NCI-H748 (cell line): ENCODE data around the gene OR2H2.
A peak's percentile ranks its signal among the peaks of the same experiment; 100 is the strongest.

Experiments
- DNase-seq: peaks from one replicate; lab custom pipeline; 2025; ENCODE audit not compliant: unreplicated experiment; lab: John Stamatoyannopoulos, UW

The OR2H2 gene

DNA sequence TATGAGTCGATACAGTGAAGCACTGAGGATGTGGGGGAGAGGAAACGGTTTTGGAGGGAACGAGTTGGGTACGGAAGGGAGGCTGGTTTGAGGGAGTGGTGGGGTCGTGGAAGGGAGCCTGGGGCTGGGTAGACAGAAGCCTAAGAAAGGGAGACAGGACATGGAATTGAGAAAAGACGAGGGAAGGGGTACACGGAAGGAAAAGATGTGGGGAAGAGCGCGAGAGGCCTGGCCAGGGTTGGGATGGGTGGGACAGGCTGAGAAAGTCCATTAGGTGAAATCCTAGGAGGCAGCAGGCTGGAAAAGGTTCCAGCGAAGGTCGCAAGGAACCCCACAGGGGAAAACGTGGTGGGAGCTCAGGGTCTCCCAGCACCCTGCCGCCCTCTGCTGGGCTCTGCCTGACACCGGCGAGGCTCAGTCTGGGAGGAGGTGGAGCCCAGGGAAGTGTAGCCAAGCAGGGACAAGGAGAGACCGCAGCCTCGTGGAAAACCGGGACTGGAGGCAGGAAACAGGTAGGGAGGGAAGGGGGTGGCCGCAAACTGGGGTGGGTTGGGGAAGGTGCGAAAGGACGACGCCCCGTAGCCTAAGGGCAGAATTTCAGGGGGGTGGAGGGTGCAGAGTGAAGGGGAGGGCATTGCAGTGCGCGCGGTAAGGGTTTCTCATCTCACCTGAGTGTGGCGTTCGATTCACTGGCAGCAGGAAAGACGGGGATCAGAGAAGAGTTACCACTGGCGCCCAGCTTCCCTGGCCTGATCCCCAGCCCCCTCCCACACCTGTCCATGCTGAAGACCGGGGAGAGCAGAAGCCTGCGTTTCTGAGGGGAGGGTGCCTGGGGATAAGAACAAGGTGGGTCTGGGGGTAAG, 43.7 kb downstream of the OR2H2 start:
- DNase-seq = peak; percentile 93

DNA sequence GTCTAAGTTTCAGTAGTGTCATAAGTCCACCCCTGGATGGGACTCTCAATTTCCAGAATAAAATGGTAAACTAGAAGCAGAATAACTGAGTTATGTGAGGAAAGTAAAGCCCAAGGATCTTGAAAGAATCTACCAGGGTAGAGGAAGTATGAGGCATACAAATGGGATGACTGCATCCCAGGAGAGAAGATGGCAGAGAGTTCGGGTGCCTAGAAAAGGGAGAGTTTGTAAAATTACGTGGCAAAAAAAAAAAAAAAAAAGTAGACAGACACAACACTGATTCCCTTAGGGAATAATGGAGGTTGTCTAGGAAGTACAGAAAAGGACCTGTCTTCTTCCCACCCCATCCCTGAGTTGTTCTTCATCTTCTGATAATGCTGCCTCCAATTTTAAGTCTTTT, 44.6 kb downstream of the OR2H2 start:
- no peak for DNase-seq

DNA sequence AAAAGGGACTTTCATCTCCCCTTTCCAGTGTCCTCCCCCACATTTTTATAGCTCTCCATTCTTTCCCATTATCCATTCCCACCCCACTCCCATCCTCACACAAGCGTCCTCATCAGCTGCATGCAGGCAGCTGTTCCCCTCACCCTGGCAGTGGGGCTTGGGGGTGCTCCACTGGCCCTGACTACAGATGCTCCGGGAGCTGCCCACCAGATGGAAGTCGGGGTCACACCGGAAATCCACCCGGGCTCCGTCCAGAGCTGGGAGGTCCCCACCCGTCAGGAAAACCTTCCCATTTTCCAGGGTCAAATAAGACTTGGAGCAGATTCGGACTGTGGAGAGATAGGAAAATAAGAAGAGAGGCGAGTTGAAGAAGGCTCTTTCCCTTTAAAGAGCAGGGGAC, 45.4 kb downstream of the OR2H2 start:
- DNase-seq = no peak

DNA sequence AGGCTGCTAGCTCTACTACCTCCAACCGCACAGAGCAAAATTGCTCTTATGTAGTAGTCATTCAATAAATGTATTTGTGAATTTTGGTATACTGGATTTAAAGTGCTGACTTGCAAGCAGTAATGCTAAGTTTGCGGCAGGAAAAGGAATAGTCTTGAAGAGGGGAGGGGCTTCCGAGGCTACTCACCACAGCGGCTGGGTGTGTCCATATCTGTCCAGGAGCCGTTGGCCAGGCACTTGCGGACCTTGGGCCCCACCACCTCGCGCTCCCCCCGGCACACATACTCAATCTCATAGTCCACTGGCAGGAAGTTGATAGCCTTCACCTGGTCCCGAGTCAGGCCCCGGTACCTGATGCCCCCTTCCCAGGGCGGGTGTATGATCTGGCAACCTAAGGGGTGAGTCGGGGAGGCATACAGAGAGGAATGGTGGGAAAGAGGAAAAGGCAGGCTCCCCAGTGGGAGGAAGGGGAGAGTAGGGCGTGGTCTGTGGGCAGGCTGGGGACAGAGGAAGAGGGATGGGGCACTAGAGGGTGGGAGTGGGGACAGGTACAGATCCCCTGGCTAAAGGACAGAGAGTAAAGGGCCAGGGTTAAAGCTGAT, 46.4 kb downstream of the OR2H2 start:
- DNase-seq = no peak

DNA sequence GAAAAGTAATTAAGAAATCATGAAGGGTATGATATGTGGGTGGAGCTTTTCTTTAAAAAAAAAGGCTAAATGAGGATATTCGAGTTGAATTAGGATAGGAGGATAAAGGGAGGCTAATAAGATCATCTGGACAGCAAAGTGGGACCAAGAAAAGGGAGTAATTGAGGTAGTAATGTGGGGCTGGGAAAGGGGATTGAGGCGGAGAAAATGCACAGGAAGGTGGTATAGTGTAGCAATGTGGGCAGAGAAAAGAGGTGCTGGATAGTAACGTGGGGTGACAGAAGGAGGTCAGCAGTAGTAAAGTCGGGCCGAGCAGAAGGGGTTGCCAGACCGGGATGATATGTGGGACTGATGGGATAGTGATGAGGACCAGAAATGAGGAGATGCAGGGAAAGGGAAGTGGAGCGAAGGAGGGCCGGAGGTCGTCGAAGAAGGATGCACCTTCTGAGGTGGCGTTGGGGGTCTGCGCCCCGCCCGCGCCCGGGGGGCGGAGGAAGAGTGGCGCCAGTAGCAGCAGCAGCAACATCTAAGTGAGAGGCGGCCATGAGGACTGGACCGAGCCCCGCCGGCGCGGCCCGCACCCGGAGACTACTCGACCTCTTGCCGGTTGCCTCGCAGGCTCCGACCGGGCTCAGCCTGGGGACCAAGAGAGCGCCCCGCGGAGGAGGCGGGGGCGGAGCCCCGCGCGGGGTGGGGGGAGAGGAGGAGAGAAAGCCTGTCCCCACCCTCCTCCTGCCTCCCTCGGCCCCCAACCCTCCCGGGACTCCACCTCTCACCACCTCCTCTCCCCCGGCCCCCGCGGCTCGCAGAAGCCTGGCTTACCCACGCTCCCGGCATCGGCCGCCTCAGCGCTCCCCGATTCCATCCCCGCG, 47.2 kb downstream of the OR2H2 start:
- DNase-seq = peak; percentile 86

DNA sequence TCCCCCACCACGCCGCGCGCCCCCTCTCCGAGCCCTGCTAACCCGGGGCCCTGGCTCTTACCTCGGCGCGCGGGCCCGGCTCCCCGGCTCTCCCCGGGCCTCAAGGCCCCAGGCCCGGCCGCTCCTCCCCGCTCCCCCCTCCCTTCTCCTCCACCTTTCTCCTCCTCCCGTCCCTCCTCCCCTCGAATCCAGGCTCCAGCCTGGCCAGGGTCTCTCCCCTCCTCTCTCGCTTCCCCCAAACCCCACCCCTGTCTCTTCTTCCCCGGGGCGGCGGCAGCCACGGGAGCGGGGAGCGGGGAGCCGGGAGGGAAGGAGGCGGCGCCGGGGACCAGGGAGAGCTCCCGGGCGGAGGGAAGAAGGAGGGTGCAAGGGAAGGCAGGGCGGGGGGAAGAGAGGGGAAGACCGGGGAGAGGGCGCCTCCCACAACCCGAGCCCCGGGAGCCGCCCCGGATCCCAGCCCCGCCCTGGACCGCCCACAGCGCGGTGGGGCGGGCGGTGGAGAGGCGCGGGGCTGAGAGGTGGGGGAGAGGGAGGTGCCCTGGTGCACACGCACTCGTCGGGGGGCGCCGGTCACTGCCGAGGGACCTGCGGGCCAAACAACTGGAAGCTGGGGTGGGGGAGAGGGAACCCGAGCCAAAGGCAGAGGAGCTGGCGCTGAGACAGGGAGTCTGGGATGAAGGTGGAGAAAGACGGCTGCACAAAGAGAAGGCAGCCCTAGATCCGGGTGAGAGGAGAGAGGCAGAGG, 48.0 kb downstream of the OR2H2 start, which contains the start of gene GABBR1:
GABBR1 (minus strand) TSS at position 395 of the 745 bp plus-strand sequence. CDS start 798 bp downstream, outside the sequence.
- DNase-seq = peak; percentile 92

DNA sequence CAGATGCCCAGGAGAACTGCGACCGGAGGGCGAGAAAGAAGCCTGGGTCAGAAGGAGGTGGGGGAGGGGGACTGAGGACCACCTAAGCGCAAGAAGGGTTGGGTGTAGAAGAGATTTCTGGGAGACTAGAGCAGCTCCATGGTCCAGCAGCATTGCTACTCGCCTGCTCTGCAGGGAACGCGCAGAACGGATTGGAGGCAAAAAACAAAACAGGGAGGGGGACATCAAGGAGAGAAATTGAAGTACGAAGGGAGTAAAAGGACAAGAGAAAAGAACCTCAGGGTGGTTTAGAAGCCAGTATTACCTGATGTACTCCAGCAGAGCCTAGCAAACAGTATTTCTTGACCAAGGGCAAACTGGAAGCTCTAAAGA, 48.6 kb downstream of the OR2H2 start:
- peak; percentile 80 for DNase-seq

DNA sequence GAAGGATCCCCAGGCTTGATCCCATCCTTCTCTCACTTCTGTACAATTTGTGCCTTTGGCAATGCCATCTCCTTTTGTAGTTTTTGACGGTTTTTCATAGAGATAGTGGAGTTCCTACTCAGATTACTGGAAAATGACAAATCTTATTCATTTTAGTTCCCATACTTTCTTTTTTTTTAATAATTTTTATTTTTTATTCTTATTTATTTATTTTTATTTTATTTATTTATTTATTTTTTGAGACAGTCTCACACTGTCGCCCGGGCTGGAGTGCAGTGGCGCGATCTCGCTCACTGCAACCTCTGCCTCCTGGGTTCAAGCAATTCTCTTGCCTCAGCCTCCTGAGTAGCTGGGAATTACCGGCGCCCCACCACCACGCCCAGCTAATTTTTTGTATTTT, 52.3 kb downstream of the OR2H2 start:
- DNase-seq = no peak
